ENCODE data around the gene USF1.

Gene USF1, protein sequence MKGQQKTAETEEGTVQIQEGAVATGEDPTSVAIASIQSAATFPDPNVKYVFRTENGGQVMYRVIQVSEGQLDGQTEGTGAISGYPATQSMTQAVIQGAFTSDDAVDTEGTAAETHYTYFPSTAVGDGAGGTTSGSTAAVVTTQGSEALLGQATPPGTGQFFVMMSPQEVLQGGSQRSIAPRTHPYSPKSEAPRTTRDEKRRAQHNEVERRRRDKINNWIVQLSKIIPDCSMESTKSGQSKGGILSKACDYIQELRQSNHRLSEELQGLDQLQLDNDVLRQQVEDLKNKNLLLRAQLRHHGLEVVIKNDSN

GRCh38 chr1:161045736-161046604 is at the start of gene USF1:
TSS of gene USF1 (minus strand) at chr1:161045977. CDS start at chr1:161043275, 2,702 bp downstream.
- peak; percentile 95 for DNase-seq

- DNase-seq: no peak
Observed at GRCh38 chr1:161095230-161095629, 49.5 kb upstream of the USF1 start.

GRCh38 chr1:161094481-161094880 is 48.7 kb upstream of the USF1 start:
- no peak for DNase-seq

- DNase-seq: no peak
Observed at GRCh38 chr1:161092621-161093028, 46.8 kb upstream of the USF1 start.

DNA sequence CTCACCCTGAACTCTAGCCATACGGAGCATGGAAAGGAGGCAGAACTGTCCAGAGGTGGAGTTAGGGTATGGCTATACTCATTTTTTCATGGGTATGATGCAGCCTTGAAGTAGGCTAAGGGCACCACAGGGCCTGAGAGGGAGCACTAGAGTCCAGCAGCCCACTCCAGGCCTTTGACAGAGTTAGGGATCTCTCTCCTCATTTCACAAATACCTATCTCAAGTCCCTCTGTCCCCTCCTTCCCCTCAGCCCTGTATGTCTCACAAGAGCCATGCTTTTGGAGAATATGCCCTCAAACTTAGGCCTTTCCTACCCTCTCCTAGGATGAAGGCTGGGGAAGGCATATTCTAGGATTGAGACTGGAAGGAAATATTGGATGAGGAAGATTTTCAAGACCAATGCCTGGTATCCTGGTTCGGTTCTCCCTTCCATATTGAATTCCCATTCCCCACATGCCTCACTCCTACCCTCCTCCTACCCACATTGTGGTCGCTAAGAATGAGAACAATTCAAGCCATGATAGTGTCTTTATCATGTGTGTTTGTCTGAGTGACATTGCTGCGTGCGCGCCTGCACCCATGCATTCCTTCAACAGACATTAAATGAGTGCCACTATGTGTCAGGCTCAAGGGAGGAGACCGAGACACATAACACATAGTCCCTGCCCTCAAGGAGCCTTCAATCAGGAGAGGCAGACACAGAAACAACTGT is 46.2 kb upstream of the USF1 start:
- DNase-seq: no peak

- DNase-seq: no peak
Observed at GRCh38 chr1:161091093-161091492, 45.3 kb upstream of the USF1 start.

GRCh38 chr1:161090617-161091016 is 44.8 kb upstream of the USF1 start:
- no peak for DNase-seq

- no peak for DNase-seq
Observed at GRCh38 chr1:161089938-161090337, 44.2 kb upstream of the USF1 start.

GRCh38 chr1:161089251-161089924 is 43.6 kb upstream of the USF1 start, which contains the start of gene NECTIN4:
TSS of gene NECTIN4 (minus strand) at chr1:161089558. CDS start at chr1:161089296, 262 bp downstream.
- DNase-seq: no peak

DNA sequence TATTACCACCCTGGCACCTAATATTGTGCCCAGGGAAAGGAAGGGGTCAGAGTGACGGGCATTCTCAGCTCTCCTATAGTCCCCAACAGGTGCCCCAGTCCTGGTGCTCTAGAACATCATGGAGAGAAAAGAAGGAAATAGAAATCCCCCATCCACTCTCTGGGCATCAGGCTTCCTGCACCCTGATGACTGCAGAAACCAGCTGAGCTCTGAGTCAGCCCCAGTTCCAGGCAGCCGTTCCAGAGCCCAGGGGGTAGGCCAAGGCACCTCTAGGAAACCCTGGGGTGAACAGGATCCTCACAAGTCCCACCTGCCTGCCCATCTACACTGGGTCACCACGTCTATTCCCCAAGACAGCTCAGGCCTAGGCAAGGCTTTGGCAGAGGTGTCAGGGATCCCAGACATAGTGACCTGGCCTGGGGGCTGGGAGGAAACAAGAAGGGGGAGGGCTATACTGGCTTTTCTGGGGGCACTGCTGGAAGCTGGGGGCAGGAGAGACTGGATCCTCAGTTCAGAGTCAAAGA is 42.9 kb upstream of the USF1 start:
- DNase-seq: no peak

GRCh38 chr1:161086457-161086856 is 40.7 kb upstream of the USF1 start:
- DNase-seq: no peak

- DNase-seq: no peak
Observed at GRCh38 chr1:161085165-161085564, 39.4 kb upstream of the USF1 start.

- DNase-seq: no peak
Observed at GRCh38 chr1:161084597-161084988, 38.8 kb upstream of the USF1 start.

DNA sequence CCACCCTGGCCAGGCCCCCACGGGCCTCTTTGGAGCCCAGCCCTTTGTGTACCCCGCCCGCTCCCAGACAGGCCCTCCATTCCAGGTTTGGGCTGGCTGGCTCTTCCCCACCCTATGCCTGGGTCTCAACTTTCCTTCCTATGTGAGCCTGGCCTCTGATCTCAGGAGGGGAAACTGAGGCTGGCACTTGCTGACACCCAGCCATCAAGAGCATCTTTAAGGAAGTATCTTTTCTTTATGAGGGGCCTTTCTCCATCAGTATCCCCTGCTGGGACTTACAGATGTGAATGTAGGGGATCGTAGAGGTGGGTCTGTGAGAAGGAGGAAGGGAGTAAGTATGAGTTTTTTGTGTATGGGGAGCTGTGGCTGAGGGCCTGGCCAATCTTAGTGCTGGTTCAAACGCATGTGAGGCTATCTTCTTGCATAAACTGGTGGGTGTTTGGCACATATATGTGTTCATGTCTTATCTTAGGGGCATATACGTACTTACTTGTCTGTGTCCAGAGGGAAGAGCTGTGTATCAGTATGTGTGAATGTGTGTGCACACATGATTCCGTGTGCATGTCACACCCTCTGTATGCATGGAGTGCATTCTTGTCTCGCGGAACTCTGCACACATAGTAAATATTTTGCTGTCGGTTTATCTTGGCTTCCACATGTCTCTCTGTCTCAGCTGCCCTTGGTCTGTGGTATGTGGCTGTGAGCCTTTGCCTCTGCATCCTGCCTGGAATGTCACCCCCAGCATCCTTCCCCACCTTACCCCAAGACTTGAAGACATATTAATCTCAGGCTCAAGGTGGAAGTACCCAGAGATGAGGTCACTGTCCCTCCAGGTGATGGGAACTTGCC is 38.2 kb upstream of the USF1 start:
- no peak for DNase-seq

DNA sequence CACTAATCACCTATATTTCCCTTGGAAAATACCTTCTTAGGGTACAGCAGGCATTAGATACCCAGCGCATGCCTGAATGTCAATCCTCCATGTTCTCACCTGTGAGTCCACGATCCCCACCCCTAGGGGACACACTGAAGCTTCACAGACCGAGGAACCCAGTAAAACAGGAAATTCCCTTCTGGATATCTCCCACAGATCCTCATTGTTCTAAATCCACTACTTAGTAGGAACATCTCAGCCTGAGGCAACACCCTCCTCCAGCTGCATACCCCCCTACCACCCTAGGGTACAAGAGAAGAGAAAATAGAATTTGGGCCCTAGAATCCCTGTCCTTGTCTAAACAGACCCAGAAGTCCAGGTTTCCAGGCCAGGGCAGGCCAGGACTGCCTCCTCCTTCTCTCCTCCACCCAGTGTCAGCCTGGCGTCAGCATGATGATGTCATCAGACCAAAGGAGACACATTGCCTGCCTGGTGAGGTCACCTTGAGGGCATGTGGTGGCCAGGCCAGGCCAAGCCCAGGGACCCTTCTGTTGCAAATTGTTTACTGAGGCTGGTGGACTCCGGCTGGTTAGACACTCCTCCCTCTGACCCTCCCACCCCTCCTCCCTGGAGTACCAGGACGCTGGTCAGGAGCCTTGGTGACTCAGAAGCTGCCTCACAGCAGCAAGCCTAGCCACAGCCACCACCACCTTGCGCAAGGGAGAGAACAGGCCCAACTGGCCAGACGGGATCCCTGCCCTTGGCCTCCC is 37.4 kb upstream of the USF1 start:
- no peak for DNase-seq

GRCh38 chr1:161082483-161082882 is 36.7 kb upstream of the USF1 start:
- DNase-seq: no peak

- DNase-seq: no peak
Observed at GRCh38 chr1:161081519-161081918, 35.7 kb upstream of the USF1 start.

GRCh38 chr1:161080441-161081405 is 34.9 kb upstream of the USF1 start:
- no peak for DNase-seq

GRCh38 chr1:161079436-161080110 is 33.8 kb upstream of the USF1 start:
- no peak for DNase-seq

Data from NCI-H2171 (cell line).